Mammary epithelial cell (primary cell): ENCODE measurements around the gene TCF3.

Experiments
- CTCF ChIP-seq, 2 donors: IDR thresholded peaks in 1 of 2; conservative IDR thresholded peaks in 1 of 2; 2 replicates each; pipeline ENCODE4 v1.5.1; 2011 to 2012; ENCODE audit warnings: inconsistent platforms in 2 of 2, low read length in 2 of 2, mild to moderate bottlenecking in 2 of 2, control low read depth in 1 of 2, low read depth in 1 of 2; ENCODE audit not compliant: insufficient read depth in 1 of 2; ENCODE audit errors: extremely low read depth in 1 of 2
- EZH2 ChIP-seq: IDR thresholded peaks from 2 replicates; pipeline ENCODE4 v1.6.1; 2012; ENCODE audit warnings: low read length, inconsistent platforms, borderline replicate concordance

- TF ChIP-seq EZH2 (no peak), CTCF (conservative IDR thresholded peaks at IDR 0.05 in 1 of 2, IDR thresholded peaks at IDR 0.05 in 1 of 2; ENCODE audit: extremely low read depth in 1 of 2, insufficient read depth in 1 of 2, low read depth in 1 of 2, low read length in 2 of 2) (no peak)
Observed at GRCh38 chr19:1656988-1657536, 4.6 kb upstream of the TCF3 start.
